H1 (cell line): ENCODE measurements around the gene OLA1. TPM values are rescaled to one million over a fixed set of nuclear protein-coding genes. Genes with fewer than 3 reads are reported as not detected.

ENCODE experiments used
- CTCF ChIA-PET: fragments of 300-600 bp; sonication (Branson Sonifier 250); formaldehyde crosslinking; loops from one replicate; lab custom pipeline; 2021; ENCODE audit not compliant: partially characterized antibody; lab: Charles Lee
- POLR2A ChIA-PET: fragments of 300-600 bp; sonication (Branson Sonifier 250); formaldehyde crosslinking; loops from one replicate; lab custom pipeline; 2021; ENCODE audit warnings: inconsistent platforms; ENCODE audit not compliant: partially characterized antibody; lab: Charles Lee
- DNase-seq, 2 experiments: peaks; one replicate each; pipeline versions ENCODE4 v3.0.0 to v3.0.0-alpha.2; 2010 to 2022; ENCODE audit warnings: low spot score in 2 of 2, low read depth in 1 of 2, mixed read lengths in 1 of 2
- FAIRE-seq: peaks from 2 replicates; lab custom pipeline; 2011; peaks lifted over from hg19 to GRCh38; lab: Jason Lieb, UNC
- H2AFZ ChIP-seq: 2 replicates; pipeline ENCODE4 v1.8.1; 2012; ENCODE audit warnings: low read length, inconsistent platforms
- H2AK5ac ChIP-seq: 2 replicates; pipeline ENCODE4 v1.6.1; 2013; ENCODE audit warnings: low read depth, low read length
- H2BK120ac ChIP-seq: replicated peaks from 2 replicates; pipeline ENCODE3; 2013; ENCODE audit warnings: low read depth, low read length, inconsistent platforms
- H2BK12ac ChIP-seq: 2 replicates; pipeline ENCODE4 v1.6.1; 2013; ENCODE audit warnings: low read depth, low read length
- H2BK15ac ChIP-seq: 2 replicates; pipeline ENCODE4 v1.6.1; 2013; ENCODE audit warnings: low read length
- H2BK20ac ChIP-seq: 2 replicates; pipeline ENCODE4 v1.6.1; 2013; ENCODE audit warnings: low read length
- H2BK5ac ChIP-seq: 2 replicates; pipeline ENCODE4 v1.6.1; 2013; ENCODE audit warnings: low read depth, low read length
- H3K14ac ChIP-seq: 2 replicates; pipeline ENCODE4 v1.6.1; 2013; ENCODE audit warnings: inconsistent platforms; ENCODE audit not compliant: insufficient read length
- H3K18ac ChIP-seq: 2 replicates; pipeline ENCODE4 v1.6.1; 2013; ENCODE audit warnings: low read length; ENCODE audit errors: extremely low read depth
- H3K23ac ChIP-seq: 2 replicates; pipeline ENCODE4 v1.6.1; 2013; ENCODE audit warnings: inconsistent platforms; ENCODE audit not compliant: insufficient read length
- H3K23me2 ChIP-seq: 2 replicates; pipeline ENCODE4 v1.6.1; 2013; ENCODE audit warnings: low read depth, low read length
- H3K27ac ChIP-seq: 2 replicates; pipeline ENCODE4 v1.6.1; 2011; ENCODE audit warnings: low read depth, low read length, inconsistent platforms
- H3K27me3 ChIP-seq, 4 experiments: replicated peaks in 1 of 4; 1 replicate in 1 of 4; 2 replicates in 3 of 4; pipeline versions ENCODE4 v1.6.1 to v1.8.1; 2011 to 2013; ENCODE audit warnings: low read length in 3 of 4, mild to moderate bottlenecking in 3 of 4, inconsistent platforms in 2 of 4, mixed read lengths in 2 of 4, moderate library complexity in 1 of 4; ENCODE audit not compliant: control insufficient read depth in 3 of 4, insufficient read depth in 3 of 4; ENCODE audit errors: extremely low read depth in 1 of 4
- H3K36me3 ChIP-seq, 4 experiments: 2 replicates each; pipeline versions ENCODE4 v1.6.1 to v1.8.1; 2011 to 2013; ENCODE audit warnings: mild to moderate bottlenecking in 4 of 4, low read length in 3 of 4, moderate library complexity in 2 of 4, control low read depth in 1 of 4, inconsistent platforms in 1 of 4; ENCODE audit not compliant: insufficient read depth in 4 of 4, control insufficient read depth in 2 of 4
- H3K4ac ChIP-seq: replicated peaks from 2 replicates; pipeline ENCODE3; 2013; ENCODE audit warnings: low read length, low read depth, mixed read lengths, inconsistent platforms; ENCODE audit not compliant: insufficient read length
- H3K4me1 ChIP-seq, 4 experiments: replicated peaks in 1 of 4; 1 replicate in 1 of 4; 2 replicates in 3 of 4; pipeline versions ENCODE4 v1.6.1 to v1.8.1; 2011 to 2013; ENCODE audit warnings: low read length in 3 of 4, inconsistent platforms in 2 of 4, mixed read lengths in 1 of 4; ENCODE audit not compliant: insufficient read depth in 4 of 4, control insufficient read depth in 3 of 4
- H3K4me2 ChIP-seq, 2 experiments: 2 replicates each; pipeline versions ENCODE4 v1.6.1 to v1.8.1; 2011 to 2013; ENCODE audit warnings: low read depth in 2 of 2, low read length in 2 of 2, control low read depth in 1 of 2, inconsistent platforms in 1 of 2, mild to moderate bottlenecking in 1 of 2; ENCODE audit not compliant: insufficient read depth in 1 of 2
- H3K4me3 ChIP-seq, 4 experiments: fragments of 200-600, 300-600 bp in 1 of 4; sonication (generic), shearing (Covaris generic), sonication (Bioruptor Twin) in 1 of 4; 2 replicates each; pipeline versions ENCODE4 v1.5.1 to v1.8.1; 2011 to 2016; ENCODE audit warnings: low read length in 4 of 4, low read depth in 3 of 4, control low read depth in 2 of 4, inconsistent platforms in 2 of 4, mild to moderate bottlenecking in 2 of 4, mixed read lengths in 1 of 4, moderate library complexity in 1 of 4; ENCODE audit not compliant: insufficient read depth in 2 of 4; ENCODE audit errors: extremely low read depth in 1 of 4
- H3K56ac ChIP-seq: replicated peaks from 2 replicates; pipeline ENCODE3; 2013; ENCODE audit warnings: low read depth, mild to moderate bottlenecking, mixed read lengths, low read length, inconsistent platforms; ENCODE audit not compliant: insufficient read length
- H3K79me1 ChIP-seq: 2 replicates; pipeline ENCODE4 v1.6.1; 2013; ENCODE audit warnings: low read depth, low read length, control low read depth
- H3K79me2 ChIP-seq, 2 experiments: 2 replicates each; pipeline versions ENCODE4 v1.6.1 to v1.8.1; 2012 to 2013; ENCODE audit warnings: low read length in 2 of 2, mild to moderate bottlenecking in 2 of 2, inconsistent platforms in 1 of 2; ENCODE audit not compliant: insufficient read depth in 2 of 2, control insufficient read depth in 1 of 2
- H3K9ac ChIP-seq, 4 experiments: replicated peaks in 1 of 4; 1 replicate in 1 of 4; 2 replicates in 3 of 4; pipeline versions ENCODE4 v1.6.1 to v1.8.1; 2011 to 2013; ENCODE audit warnings: low read depth in 3 of 4, low read length in 3 of 4, control low read depth in 2 of 4, mild to moderate bottlenecking in 2 of 4, moderate library complexity in 2 of 4, inconsistent platforms in 1 of 4; ENCODE audit errors: extremely low read depth in 1 of 4
- H3K9me3 ChIP-seq, 2 experiments: 2 replicates each; pipeline versions ENCODE4 v1.6.1 to v1.8.1; 2012 to 2013; ENCODE audit warnings: mild to moderate bottlenecking in 2 of 2, moderate library complexity in 2 of 2, control low read depth in 1 of 2, inconsistent platforms in 1 of 2, low read depth in 1 of 2, low read length in 1 of 2, mixed read lengths in 1 of 2; ENCODE audit not compliant: insufficient read depth in 2 of 2
- H4K20me1 ChIP-seq, 2 experiments: replicated peaks in 1 of 2; 2 replicates each; pipeline versions ENCODE3 to v1.8.1; 2011 to 2013; ENCODE audit warnings: inconsistent platforms in 2 of 2, low read length in 2 of 2, mild to moderate bottlenecking in 1 of 2; ENCODE audit not compliant: insufficient read depth in 2 of 2, control insufficient read depth in 1 of 2
- H4K5ac ChIP-seq: 2 replicates; pipeline ENCODE4 v1.6.1; 2013; ENCODE audit warnings: low read length, low read depth, mixed read lengths, inconsistent platforms; ENCODE audit not compliant: insufficient read length
- H4K8ac ChIP-seq: 2 replicates; pipeline ENCODE4 v1.8.0; 2013; ENCODE audit warnings: mild to moderate bottlenecking, moderate library complexity, low read length, inconsistent platforms; ENCODE audit not compliant: insufficient read depth; ENCODE audit errors: extremely low read depth
- H4K91ac ChIP-seq: replicated peaks from 2 replicates; pipeline ENCODE3; 2013; ENCODE audit warnings: low read length, mixed read lengths, inconsistent platforms; ENCODE audit not compliant: insufficient read length
- EP300 ChIP-seq, 2 experiments: IDR thresholded peaks; 1 replicate in 1 of 2; 2 replicates in 1 of 2; pipeline ENCODE4 v1.6.1; 2011 to 2012; ENCODE audit warnings: low read depth in 2 of 2, low read length in 2 of 2, mild to moderate bottlenecking in 2 of 2, borderline replicate concordance in 1 of 2, inconsistent platforms in 1 of 2, moderate library complexity in 1 of 2
- JUN ChIP-seq: IDR thresholded peaks from 2 replicates; pipeline ENCODE4 v1.6.1; 2011; ENCODE audit warnings: low read depth, mild to moderate bottlenecking, improper control_type of control experiment, low read length
- KDM1A ChIP-seq: fragments of 200-600, 300-600 bp; sonication (generic); IDR thresholded peaks from 2 replicates; pipeline ENCODE4 v1.7.1; 2016; ENCODE audit warnings: mild to moderate bottlenecking, low read length, borderline replicate concordance
- POU5F1 ChIP-seq: IDR thresholded peaks from 2 replicates; pipeline ENCODE4 v1.6.1; 2011; ENCODE audit warnings: low read depth, mild to moderate bottlenecking, low read length, moderate library complexity
- RXRA ChIP-seq: IDR thresholded peaks from 2 replicates; pipeline ENCODE4 v1.6.1; 2011; ENCODE audit warnings: low read depth, mild to moderate bottlenecking, low read length, moderate library complexity; ENCODE audit not compliant: insufficient read depth
- WGBS, 2 experiments: shearing (Covaris generic) in 1 of 2; methylation state at CpG; one replicate each; pipeline versions ENCODE4 v1.1.6 to v1.1.7; 2013 to 2015; ENCODE audit warnings: low lambda C conversion rate in 2 of 2, mixed read lengths in 2 of 2, inconsistent platforms in 1 of 2, low coverage in 1 of 2, missing lambda C conversion rate in 1 of 2; ENCODE audit not compliant: insufficient replicate concordance in 2 of 2, insufficient coverage in 1 of 2, insufficient read length in 1 of 2; ENCODE audit errors: extremely low coverage in 1 of 2, missing lambda C conversion rate in 1 of 2; 5-methylcytosine and 5-hydroxymethylcytosine counted together
- polyA plus RNA-seq, 7 experiments: library from polyadenylated mRNA; depleted of rRNA in 3 of 7; stranded (reverse) in 5 of 7; unstranded in 2 of 7; fragments of >200 nt in 5 of 7; fragments of 200-250 nt in 2 of 7; gene quantifications; 1 replicate in 5 of 7; 2 replicates in 1 of 7; 4 replicates in 1 of 7; pipeline versions ENCODE4 v1.2.1 to v1.2.3, GENCODE V29; 2011 to 2013; ENCODE audit warnings: missing spikeins in 2 of 7, mixed read lengths in 2 of 7
- total RNA-seq: library from RNA; stranded (reverse); fragmentation: NEBNext Ultra II Directional; extraction: Animal tissue kit (Norgen Biotek cat#: 25700); gene quantifications from 2 replicates; pipeline ENCODE4 v1.2.1, GENCODE V29; 2021

Gene OLA1
- total and polyA plus RNA-seq, 2 of the 8 experiments (the other 6 are each of a cell fraction or from before 2014, with no cell fraction given), result 39.3 to 158 TPM

- WGBS, 2 experiments, result 99% methylated on average over 3 of the region's 3 CpGs; no CpG with 5 or more reads in 1 of the 2 experiments
- no peak overlapping the region for H3K27ac ChIP-seq
- H3K23me2 ChIP-seq, result no peaks in the 10 kb centered on the region
- no peak overlapping the region for H3K14ac ChIP-seq
- H3K36me3 ChIP-seq, result peaks cover 0 to 3% (median 0%) of the 10 kb centered on the region in 4 experiments; a peak in 2 of 8 replicates
- no peak overlapping the region for H3K4ac ChIP-seq
- DNase-seq (no peak), FAIRE-seq (no peak)
- ChIA-PET POLR2A (no interaction called here), CTCF (interaction anchor here (1.9 kb wide), 1 partner anchor 10 kb away, joined by 8 read pairs; no protein-coding TSS in a partner anchor)
- no peak overlapping the region for H2BK15ac ChIP-seq
- H3K79me2 ChIP-seq, result peaks cover 0 to 30% of the 10 kb centered on the region in 2 experiments; a peak in 2 of 4 replicates
- no peak overlapping the region for H3K4me2 ChIP-seq
- no peaks in the 10 kb centered on the region; the same call in 1 of the 2 replicates for H3K79me1 ChIP-seq
- H4K5ac ChIP-seq, result no peak overlapping the region
- no peaks in the 10 kb centered on the region for H3K27me3 ChIP-seq
- H4K91ac ChIP-seq, result no peak overlapping the region
- no peak overlapping the region for H3K23ac ChIP-seq
- H2BK12ac ChIP-seq, result no peak overlapping the region
- H4K8ac ChIP-seq, result no peak overlapping the region
- H3K18ac ChIP-seq, result no peak overlapping the region
- H3K4me1 ChIP-seq, result no peaks in the 10 kb centered on the region
- no peak overlapping the region for H3K9ac ChIP-seq
- no peak overlapping the region for H2BK5ac ChIP-seq
- TF ChIP-seq POU5F1, result no peak
- TF ChIP-seq KDM1A, result no peak
- no peak for TF ChIP-seq EP300 (IDR thresholded peaks at IDR 0.05; ENCODE audit: borderline replicate concordance in 1 of 2, low read depth in 2 of 2, low read length in 2 of 2)
- TF ChIP-seq RXRA, result no peak
- TF ChIP-seq JUN, result no peak
- H3K4me3 ChIP-seq, result no peak overlapping the region
- no peak overlapping the region for H2AK5ac ChIP-seq
- no peak overlapping the region for H3K56ac ChIP-seq
- no peak overlapping the region for H2BK20ac ChIP-seq
- H3K9me3 ChIP-seq, result peaks cover 0 to 2% of the 10 kb centered on the region in 2 experiments; a peak in 1 of 4 replicates
- H2AFZ ChIP-seq, result no peak overlapping the region
- no peak overlapping the region for H2BK120ac ChIP-seq
- H4K20me1 ChIP-seq, result no peaks in the 10 kb centered on the region
Observed at GRCh38 chr2:174169372-174169771, 79.0 kb downstream of the OLA1 start.
